GM19463 (cell line): ENCODE results near the gene THUMPD1.
"Not testable (repeated sequence)": the region's sequence is repeated elsewhere in the genome, so short reads cannot be mapped to it uniquely, and the experiment has no call there.

ENCODE experiments used
- ATAC-seq: cut with Tn5 transposase; IDR thresholded peaks from one replicate; pipeline ENCODE4 v1.9.1; 2021; ENCODE audit warnings: mild to moderate bottlenecking, moderate library complexity; ENCODE audit not compliant: unreplicated experiment

Gene THUMPD1

DNA sequence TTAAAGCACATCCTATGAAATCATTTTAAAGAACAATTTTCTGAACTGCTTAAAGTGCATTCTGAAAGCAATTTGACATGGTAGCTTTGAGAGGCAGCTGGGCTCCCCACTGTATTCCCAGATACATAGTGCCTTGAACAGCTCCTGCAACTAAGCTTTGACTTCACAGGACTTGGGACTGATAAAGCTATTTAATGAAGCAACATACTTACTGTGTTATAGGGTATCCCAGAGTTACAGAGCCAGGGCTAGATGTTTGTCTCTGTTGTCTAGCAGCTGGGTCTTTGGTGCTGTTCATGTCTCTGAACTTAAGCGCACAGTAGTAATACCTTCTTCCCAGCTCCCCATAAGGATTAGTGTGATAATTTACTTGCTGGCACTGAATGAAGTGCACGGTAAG, 45.0 kb downstream of the THUMPD1 start:
- ATAC-seq, result no peak

DNA sequence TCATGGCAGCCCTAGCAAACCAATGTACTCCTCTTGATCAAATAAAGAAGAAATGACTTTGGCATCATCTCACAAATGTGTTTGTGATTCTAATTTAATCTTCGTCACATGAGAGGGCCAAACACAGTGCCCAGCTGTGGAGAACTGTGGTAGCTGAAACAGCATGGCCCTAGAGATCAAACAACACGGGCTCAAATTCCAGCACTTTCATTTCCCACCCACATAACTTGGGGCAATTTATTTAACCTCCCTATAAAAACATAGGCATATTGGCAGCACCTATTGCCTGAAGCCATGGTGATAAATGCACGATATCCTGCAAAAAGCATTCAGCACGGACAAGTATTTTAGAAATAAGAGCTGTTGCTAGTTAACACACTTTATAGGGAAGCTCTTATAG, 46.6 kb downstream of the THUMPD1 start:
- ATAC-seq, result no peak

DNA sequence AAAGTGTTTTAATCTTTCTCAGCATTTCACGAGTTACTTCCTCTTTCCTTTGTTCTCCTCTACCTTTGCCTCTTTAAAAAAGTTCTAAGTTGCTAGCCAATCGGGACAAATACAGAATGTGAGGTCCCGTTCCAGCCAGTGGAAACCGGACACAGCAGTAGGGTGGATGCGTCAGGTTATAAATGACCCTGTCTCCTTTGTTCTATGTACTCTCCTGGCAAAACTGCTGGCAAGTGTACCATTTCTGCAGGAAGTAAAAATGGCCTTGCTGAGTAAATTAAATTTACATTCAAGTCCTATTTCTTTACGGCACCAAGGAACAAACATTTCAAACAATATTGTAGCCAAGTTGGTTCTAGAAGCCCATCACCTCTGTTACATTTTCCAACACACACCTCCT, 47.5 kb downstream of the THUMPD1 start:
- not testable (repeated sequence) for ATAC-seq

DNA sequence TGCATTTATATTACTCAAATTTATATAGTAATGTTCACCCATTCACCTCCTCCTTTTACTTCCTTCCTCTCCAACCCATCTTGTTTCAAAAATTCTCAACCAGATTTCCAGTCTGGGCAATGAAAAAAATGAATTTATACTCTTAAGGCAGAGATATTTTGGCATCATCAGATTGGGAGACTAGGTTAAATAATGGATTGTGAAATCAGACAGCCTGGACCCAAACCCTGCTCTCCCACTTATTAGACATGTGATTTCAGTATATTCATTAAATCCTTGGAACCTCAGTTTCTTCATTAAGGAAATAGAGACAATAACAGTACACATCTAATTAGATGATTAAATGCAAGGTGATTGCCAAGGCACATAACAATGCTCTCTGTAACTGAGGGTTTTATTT, 52.0 kb downstream of the THUMPD1 start:
- ATAC-seq, result no peak

DNA sequence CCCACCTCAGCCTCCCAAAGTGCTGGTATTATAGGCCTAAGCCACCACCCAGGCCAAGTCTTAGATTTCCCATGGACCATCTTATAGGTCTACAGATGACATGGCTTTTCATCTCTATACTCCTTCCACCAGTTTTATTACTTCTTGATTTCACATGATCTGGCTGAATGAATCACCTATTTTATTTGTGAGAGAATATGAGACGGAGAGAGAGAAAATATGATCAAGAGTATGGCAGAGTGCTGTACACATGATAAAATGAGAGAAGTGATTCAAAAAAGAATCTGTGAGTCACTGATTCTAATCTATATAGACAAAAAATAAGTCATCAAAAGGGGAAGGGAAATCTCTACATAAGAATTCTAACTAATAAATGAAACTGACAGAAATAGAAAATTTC, 57.8 kb downstream of the THUMPD1 start:
- no peak for ATAC-seq
